ENCODE measurements around the gene AFF4.

The AFF4 gene

GRCh38 chr5:132854301-132854700, 109.1 kb downstream of the AFF4 start:
- DNase-seq = no peak

GRCh38 chr5:132853790-132854189, 109.6 kb downstream of the AFF4 start:
- DNase-seq = no peak

DNA sequence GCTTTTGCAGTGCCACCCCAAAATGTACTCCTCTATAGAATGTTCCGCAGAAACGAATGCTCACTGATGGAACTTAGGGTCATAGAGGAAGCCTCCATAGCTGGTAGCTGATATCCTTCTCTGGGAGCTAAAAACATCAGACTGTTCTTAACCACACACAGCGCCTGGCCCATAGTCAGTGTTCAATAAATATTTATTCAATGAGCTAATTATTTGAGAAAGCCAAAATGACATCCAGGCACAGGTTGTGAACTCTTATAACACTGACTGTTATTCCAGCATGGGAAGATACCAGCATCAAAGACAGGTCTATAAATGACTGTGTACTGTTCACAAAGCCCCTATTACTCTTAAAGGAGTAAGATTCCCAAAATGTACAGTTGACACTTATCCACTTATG, 110.1 kb downstream of the AFF4 start:
- no peak for DNase-seq

DNA sequence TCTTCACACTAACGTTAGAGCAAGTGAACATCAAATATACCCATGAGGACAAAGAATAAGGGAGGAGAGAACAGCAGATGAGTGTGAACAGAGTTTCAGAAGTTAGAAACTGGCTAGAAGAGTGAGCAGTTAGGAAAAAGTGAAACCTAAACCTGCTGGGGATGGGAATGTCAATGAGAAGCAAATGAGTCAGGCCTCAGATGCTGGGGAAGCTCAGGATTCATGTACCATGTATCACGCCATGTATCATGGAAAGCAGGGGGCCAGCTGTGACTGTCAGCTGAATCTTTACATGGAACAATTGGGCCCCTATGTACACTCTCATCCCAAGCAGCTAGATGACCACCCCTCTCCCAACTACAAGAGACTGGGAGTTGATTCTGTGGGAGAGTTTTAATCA, 113.4 kb downstream of the AFF4 start:
- DNase-seq = no peak

DNA sequence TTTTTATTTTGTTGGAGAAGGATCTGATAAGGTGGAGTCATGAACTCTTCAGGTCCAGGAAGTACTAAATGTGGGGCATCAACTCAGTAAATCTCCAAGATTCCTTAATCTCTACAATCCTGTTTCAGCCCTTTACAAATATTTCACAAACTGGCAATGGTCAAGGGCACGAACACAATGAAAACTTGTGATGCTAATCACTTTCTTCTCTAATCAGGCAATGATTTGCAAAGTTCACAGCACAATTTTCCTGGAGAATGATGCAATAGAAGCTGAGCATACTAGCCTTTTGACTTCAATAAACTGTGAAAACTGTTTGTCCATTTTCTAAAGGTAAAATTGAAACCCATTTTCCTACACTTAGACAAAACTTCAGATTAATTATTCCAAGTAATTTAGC, 114.1 kb downstream of the AFF4 start:
- DNase-seq = no peak

- no peak for DNase-seq
Measured at GRCh38 chr5:132848270-132848669, 115.2 kb downstream of the AFF4 start.

GRCh38 chr5:132841305-132841704, 122.1 kb downstream of the AFF4 start:
- DNase-seq = no peak

DNA sequence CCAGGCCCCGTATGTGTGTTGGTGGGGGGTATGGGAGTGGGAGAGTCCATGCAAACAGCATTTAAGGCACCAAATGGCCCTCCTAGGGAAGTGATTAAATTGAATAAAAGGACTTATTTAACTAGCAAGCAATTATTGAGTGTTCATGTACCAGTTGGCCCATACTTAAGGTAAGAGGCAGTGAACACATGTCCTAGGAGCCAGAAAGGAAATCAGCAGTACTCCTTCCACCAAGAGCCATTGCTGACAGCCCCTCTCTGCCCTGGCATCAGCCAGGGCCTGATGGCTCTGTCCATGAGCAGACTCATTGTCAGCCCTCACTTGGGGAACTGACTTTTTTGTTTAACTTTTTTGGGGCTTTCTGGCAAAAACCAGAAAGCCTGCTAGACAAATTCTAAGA, 122.5 kb downstream of the AFF4 start:
- no peak for DNase-seq

- no peak for DNase-seq
Measured at GRCh38 chr5:132840313-132840712, 123.1 kb downstream of the AFF4 start.

DNA sequence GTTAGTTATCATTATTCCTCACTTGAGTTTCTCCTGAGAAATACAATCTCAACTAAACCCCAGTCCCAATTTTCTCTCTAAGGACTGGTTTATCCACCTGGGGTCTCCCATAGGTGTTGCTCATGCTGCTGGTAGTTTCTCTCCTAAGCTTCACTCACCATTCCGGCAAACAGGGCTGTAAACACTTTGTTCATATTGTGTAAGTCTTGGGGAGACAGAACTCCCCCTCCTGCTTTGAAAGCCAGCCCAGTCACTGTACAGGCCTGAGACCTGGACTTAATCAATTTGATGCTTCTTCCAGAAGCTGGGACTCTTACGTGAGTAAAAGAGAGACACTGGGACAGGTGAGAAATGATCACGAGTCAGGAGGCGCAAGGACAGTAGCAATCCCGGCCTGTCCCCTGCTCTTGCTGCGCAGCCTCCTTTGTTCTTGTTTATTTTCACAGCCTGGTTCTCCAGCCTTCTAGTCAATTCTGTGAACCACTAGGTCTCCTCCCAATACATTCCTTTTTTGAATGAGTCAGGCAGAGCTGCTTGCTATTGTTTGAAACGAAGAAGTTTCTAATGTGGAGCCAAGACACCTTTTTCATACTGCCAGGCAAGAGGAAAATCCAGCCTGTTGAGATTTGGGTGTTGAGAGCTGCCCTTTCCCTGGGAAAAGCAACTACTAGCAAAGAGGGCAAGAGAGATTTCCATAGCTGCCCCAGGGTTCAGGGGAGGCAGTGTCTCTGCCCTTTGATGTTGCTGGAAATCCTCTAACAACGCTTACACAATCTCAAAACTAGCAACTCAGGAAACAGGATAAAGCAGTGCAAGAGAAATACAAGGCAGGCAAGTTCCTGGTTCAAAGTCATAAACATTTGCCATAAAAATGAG, 123.8 kb downstream of the AFF4 start:
- no peak for DNase-seq

DNA sequence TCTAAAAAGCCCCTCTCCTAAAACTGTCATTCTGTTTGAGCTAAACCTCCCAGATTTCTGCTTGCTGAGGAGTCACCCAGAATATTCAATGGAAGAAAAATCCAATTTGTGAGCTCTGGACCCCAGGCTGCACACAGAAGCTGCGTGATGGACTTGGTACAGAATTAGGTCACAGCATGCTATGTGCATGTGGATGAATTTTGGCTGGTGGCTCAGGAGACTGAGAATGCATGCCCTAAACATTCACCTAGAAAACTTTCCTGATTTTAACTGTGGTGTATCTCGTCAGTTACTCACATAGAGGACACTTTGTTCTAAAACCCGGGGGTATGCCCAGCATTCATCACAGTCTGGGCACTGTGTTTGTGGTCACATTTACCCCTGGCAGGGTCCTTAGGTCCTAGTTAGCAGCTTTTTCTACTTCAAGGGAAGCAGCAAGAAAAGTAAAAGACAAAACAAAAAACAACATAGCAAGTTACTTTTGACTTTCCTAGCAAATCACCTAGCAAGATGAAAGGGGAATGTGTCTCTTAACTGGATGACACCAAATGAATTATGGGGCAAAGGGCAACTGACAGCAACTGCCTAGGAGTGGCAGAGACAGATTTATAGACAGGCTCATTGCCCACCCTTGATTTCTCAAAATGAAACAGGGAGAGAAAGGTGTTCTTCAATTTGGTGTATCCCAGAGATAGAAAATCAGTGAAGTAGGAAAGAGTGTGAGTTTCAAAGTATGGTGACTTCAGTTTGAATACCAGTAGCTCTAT, 124.7 kb downstream of the AFF4 start:
- no peak for DNase-seq

DNA sequence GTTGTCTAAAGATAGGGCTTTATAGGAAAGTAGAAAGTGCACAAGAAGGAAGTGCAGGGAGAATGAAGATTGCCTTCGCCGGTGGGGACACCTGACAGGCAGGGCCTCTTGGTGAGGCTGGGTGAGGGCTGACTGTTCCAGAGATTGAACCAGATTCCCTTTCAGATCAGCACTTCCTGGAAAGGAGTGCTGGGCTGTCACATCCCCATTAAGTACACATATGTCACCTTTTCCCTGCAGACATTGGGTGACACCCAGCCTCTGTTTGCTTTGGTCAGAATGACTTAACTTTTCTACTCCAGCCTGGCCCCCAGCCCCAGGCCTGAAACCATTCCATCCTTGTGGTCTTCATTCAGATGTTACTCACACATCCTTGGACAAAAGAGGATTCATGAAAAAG, 125.6 kb downstream of the AFF4 start:
- DNase-seq = no peak

GRCh38 chr5:132836852-132837251, 126.6 kb downstream of the AFF4 start:
- DNase-seq = no peak

- no peak for DNase-seq
Measured at GRCh38 chr5:132834057-132834456, 129.4 kb downstream of the AFF4 start.

DNA sequence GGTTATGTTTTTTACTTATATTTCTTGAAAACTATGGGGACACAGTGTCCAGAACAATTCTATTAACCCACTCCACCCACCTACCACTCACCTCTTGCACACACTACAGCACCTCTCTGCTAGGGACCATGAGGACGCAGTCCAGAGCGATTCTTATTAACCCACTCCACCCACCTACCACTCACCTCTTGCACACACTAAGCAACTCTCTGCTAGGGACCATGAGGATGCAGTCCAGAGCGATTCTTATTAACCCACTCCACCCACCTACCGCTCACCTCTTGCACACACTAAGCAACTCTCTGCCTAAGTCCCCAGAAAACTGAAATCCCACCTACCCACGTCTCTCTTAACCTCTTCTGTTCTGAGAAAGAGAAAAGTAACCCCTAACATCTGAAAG, 130.8 kb downstream of the AFF4 start:
- DNase-seq = no peak

GRCh38 chr5:132831095-132831860, 132.2 kb downstream of the AFF4 start:
- DNase-seq = no peak

GRCh38 chr5:132830436-132831094, 132.9 kb downstream of the AFF4 start, which contains the start of gene SHROOM1:
SHROOM1 (minus strand) TSS chr5:132830647; CDS start chr5:132826140, 4,507 bp downstream.
- DNase-seq = peak; percentile 33

GRCh38 chr5:132829742-132830435, 133.5 kb downstream of the AFF4 start:
- peak; percentile 78 for DNase-seq

GRCh38 chr5:132828846-132829494, 134.5 kb downstream of the AFF4 start:
- no peak for DNase-seq

- no peak for DNase-seq
Measured at GRCh38 chr5:132827943-132828673, 135.3 kb downstream of the AFF4 start.
